ENCODE measurements around the gene COL23A1.

GRCh38 chr5:178318382-178318781 lies 271.8 kb downstream of the COL23A1 start:
- TF ChIP-seq POLR2A (IDR thresholded peaks at IDR 0.05; ENCODE audit: low read length) (no peak), CTCF (IDR thresholded peaks at IDR 0.05) (no peak), PHF8 (IDR thresholded peaks at IDR 0.05; ENCODE audit: borderline replicate concordance, low read depth) (no peak), JUNB (IDR thresholded peaks at IDR 0.05) (no peak), RAD21 (conservative IDR thresholded peaks at IDR 0.05 in 1 of 2, IDR thresholded peaks at IDR 0.05 in 1 of 2) (no peak), EP300 (IDR thresholded peaks at IDR 0.05) (no peak), RCOR1 (IDR thresholded peaks at IDR 0.05; ENCODE audit: low read depth, low read length) (no peak), E2F6 (IDR thresholded peaks at IDR 0.05; ENCODE audit: borderline replicate concordance, low read depth) (no peak)

Data from A549 (cell line).